ENCODE measurements around the gene TMEM271. TPM values are rescaled to one million over a fixed set of nuclear protein-coding genes. Genes with fewer than 3 reads are reported as not detected.

The TMEM271 gene
- total and polyA plus RNA-seq, 2 donors (not counting 1 experiment from before 2014, with no cell fraction given) = not detected

DNA sequence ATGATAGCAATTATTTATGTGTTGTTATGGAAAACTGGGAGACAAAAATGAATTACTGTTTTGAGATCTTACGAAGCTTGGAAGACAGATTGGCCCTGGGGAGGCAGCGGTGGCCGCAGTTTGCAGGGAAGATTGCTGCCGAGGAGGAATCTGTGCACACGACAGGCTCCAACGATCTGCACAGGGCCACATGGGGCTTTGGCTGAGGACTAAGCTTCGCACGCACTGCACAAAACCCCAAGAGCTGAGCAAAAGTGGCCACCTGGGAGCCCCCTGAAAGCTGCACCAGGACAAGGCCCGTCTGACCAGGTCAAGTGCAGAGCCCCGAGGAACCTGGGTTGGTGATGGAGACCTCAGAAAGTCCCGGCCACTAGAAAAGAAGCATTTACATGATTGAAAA is 44.1 kb upstream of the TMEM271 start:
- Histone ChIP-seq H3K4me3 (replicated peaks in 1 of 4; ENCODE audit: control extremely low read depth in 1 of 4, insufficient read depth in 1 of 4, low read depth in 3 of 4, low read length in 4 of 4) (no peak overlapping the region), H3K9me3 (ENCODE audit: control insufficient read depth, insufficient read depth, low read depth, low read length) (peaks cover 2% of the 10 kb centered on the region), H3K4me2 (ENCODE audit: extremely low read depth, insufficient read depth, low read length) (no peak overlapping the region), H3K4me1 (ENCODE audit: control insufficient read depth, extremely low read depth, insufficient read depth, low read length) (no peaks in the 10 kb centered on the region), H3K27me3 (ENCODE audit: control insufficient read depth, insufficient read depth, low read length) (no peaks in the 10 kb centered on the region), H4K20me1 (ENCODE audit: control insufficient read depth, extremely low read depth, insufficient read depth, low read length) (no peaks in the 10 kb centered on the region), H3K9ac (ENCODE audit: insufficient read depth, low read length) (no peak overlapping the region), H2AFZ (ENCODE audit: low read length) (no peak overlapping the region), H3K36me3 (ENCODE audit: control insufficient read depth, insufficient read depth, low read length) (no peaks in the 10 kb centered on the region), H3K79me2 (ENCODE audit: control insufficient read depth, insufficient read depth, low read length) (no peaks in the 10 kb centered on the region), H3K27ac (ENCODE audit: insufficient read depth, low read length) (no peak overlapping the region)
- TF ChIP-seq, protein P1, sequence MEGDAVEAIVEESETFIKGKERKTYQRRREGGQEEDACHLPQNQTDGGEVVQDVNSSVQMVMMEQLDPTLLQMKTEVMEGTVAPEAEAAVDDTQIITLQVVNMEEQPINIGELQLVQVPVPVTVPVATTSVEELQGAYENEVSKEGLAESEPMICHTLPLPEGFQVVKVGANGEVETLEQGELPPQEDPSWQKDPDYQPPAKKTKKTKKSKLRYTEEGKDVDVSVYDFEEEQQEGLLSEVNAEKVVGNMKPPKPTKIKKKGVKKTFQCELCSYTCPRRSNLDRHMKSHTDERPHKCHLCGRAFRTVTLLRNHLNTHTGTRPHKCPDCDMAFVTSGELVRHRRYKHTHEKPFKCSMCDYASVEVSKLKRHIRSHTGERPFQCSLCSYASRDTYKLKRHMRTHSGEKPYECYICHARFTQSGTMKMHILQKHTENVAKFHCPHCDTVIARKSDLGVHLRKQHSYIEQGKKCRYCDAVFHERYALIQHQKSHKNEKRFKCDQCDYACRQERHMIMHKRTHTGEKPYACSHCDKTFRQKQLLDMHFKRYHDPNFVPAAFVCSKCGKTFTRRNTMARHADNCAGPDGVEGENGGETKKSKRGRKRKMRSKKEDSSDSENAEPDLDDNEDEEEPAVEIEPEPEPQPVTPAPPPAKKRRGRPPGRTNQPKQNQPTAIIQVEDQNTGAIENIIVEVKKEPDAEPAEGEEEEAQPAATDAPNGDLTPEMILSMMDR (conservative IDR thresholded peaks at IDR 0.05 in 1 of 2, IDR thresholded peaks at IDR 0.05 in 1 of 2; ENCODE audit: low read depth in 1 of 2, low read length in 2 of 2) = no peak
- no peak for TF ChIP-seq EZH2 (IDR thresholded peaks at IDR 0.05; ENCODE audit: low read length, missing control alignments)
- no peak for DNase-seq (ENCODE audit: low read depth in 2 of 2)

DNA sequence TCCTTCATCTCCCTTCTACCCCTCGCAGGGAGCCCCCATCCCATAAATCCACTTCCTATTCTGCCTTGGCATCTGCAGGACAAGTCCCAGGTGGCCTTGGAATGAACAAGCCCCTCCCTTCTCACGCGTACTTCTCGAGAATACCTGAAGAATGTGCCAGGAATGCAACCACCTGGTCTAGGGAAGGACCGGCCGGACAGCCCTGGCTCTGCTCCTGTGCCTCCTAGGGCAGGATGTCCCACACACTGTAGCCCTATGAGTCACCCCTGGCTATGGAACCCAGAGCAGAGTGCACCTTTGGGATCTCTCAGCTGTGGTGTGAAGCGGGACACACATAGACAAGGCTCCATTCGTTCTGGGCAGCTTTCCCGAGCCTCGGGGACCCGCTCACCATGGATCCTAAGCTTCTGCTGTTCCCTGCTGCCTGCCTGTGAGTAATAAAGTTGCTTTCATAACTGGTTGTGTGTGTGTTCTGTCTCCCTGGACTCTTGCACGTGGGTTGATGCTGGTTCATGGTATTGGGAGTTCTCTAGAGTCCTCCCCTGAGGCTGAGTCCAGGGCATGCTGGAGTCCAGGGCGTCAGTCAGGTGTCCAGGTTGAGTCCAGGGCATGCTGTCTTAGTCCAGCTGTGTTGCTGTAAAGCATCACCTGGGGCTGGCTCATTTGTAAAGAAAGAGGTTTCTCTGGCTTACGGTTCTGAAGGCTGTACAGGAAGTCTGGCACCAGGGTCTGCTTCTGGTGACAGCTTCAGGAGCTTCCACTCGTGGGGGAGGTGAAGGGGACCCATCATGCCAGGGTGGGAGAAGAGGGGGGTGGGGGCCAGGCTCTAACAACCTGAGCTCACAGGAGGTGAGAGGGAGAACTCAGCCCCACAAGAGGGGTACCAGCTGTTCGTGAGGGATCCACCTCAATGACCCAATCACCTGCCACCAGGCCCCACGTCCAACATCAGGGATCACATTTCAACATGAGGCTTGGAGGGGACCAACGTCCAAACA is 41.8 kb upstream of the TMEM271 start:
- TF ChIP-seq EZH2 (IDR thresholded peaks at IDR 0.05; ENCODE audit: low read length, missing control alignments) = no peak
- TF ChIP-seq, protein P1 (conservative IDR thresholded peaks at IDR 0.05 in 1 of 2, IDR thresholded peaks at IDR 0.05 in 1 of 2; ENCODE audit: low read depth in 1 of 2, low read length in 2 of 2) = no peak
- Histone ChIP-seq H3K79me2 (ENCODE audit: control insufficient read depth, insufficient read depth, low read length) (no peaks in the 10 kb centered on the region), H3K4me1 (ENCODE audit: control insufficient read depth, extremely low read depth, insufficient read depth, low read length) (no peaks in the 10 kb centered on the region), H3K9ac (ENCODE audit: insufficient read depth, low read length) (no peak overlapping the region), H3K4me3 (replicated peaks in 1 of 4; ENCODE audit: control extremely low read depth in 1 of 4, insufficient read depth in 1 of 4, low read depth in 3 of 4, low read length in 4 of 4) (no peak overlapping the region), H3K36me3 (ENCODE audit: control insufficient read depth, insufficient read depth, low read length) (no peaks in the 10 kb centered on the region), H3K9me3 (ENCODE audit: control insufficient read depth, insufficient read depth, low read depth, low read length) (peaks cover 1% of the 10 kb centered on the region), H3K4me2 (ENCODE audit: extremely low read depth, insufficient read depth, low read length) (no peak overlapping the region), H3K27me3 (ENCODE audit: control insufficient read depth, insufficient read depth, low read length) (no peaks in the 10 kb centered on the region), H3K27ac (ENCODE audit: insufficient read depth, low read length) (no peak overlapping the region), H2AFZ (ENCODE audit: low read length) (no peak overlapping the region), H4K20me1 (ENCODE audit: control insufficient read depth, extremely low read depth, insufficient read depth, low read length) (no peaks in the 10 kb centered on the region)
- no peak for DNase-seq (ENCODE audit: low read depth in 2 of 2)

DNA sequence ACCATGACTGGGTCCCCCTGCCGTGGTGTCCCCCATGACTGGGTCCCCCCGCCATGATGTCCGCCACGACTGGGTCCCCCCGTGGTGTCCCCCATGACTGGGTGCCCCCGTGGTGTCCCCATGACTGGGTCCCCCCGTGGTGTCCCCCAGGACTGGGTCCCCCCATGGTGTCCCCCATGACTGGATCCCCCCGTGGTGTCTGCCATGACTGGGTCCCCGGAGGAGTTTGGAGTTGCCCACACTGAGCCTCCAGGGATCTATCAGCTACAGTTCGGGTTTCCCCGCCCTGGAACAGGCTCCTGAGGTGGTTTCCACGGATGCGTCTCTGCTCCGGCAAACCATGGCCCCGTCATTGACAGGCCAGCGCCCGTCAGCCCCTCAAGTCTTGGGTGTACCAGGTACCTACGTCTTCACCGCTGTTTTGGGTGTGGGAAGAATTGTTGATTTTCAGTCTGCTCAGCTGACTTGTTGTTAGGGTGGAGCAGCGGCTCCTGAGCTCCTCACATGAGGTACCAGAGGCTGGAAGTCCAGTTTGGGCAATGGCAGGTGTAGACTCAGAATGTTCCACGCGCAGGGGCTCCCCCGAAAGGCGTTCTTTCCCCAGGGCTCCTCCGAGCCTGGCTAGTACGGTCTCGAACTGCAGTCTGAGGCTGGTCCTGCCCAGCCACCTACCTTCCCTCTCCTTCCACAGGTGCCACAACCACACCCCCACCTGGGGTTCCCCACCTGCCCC is 41.0 kb upstream of the TMEM271 start:
- Histone ChIP-seq H3K36me3 (ENCODE audit: control insufficient read depth, insufficient read depth, low read length) (no peaks in the 10 kb centered on the region), H3K9me3 (ENCODE audit: control insufficient read depth, insufficient read depth, low read depth, low read length) (no peaks in the 10 kb centered on the region), H3K27ac (ENCODE audit: insufficient read depth, low read length) (no peak overlapping the region), H3K4me2 (ENCODE audit: extremely low read depth, insufficient read depth, low read length) (no peak overlapping the region), H3K79me2 (ENCODE audit: control insufficient read depth, insufficient read depth, low read length) (no peaks in the 10 kb centered on the region), H3K4me3 (replicated peaks in 1 of 4; ENCODE audit: control extremely low read depth in 1 of 4, insufficient read depth in 1 of 4, low read depth in 3 of 4, low read length in 4 of 4) (no peak overlapping the region), H3K9ac (ENCODE audit: insufficient read depth, low read length) (no peak overlapping the region), H3K27me3 (ENCODE audit: control insufficient read depth, insufficient read depth, low read length) (no peaks in the 10 kb centered on the region), H3K4me1 (ENCODE audit: control insufficient read depth, extremely low read depth, insufficient read depth, low read length) (no peaks in the 10 kb centered on the region), H4K20me1 (ENCODE audit: control insufficient read depth, extremely low read depth, insufficient read depth, low read length) (no peaks in the 10 kb centered on the region), H2AFZ (ENCODE audit: low read length) (no peak overlapping the region)
- no peak for DNase-seq (ENCODE audit: low read depth in 2 of 2)
- TF ChIP-seq EZH2 (IDR thresholded peaks at IDR 0.05; ENCODE audit: low read length, missing control alignments) = no peak
- TF ChIP-seq, protein P1 (conservative IDR thresholded peaks at IDR 0.05 in 1 of 2, IDR thresholded peaks at IDR 0.05 in 1 of 2; ENCODE audit: low read depth in 1 of 2, low read length in 2 of 2) = no peak
